ENCODE data around the gene ZNF512B. TPM values are rescaled to one million over a fixed set of nuclear protein-coding genes. Genes with fewer than 3 reads are reported as not detected.
"Not testable (repeated sequence)": the region's sequence is repeated elsewhere in the genome, so short reads cannot be mapped to it uniquely, and the experiment has no call there.

The ZNF512B gene
- total RNA-seq, 1 donor from 2014 or later = 34.0 TPM

DNA sequence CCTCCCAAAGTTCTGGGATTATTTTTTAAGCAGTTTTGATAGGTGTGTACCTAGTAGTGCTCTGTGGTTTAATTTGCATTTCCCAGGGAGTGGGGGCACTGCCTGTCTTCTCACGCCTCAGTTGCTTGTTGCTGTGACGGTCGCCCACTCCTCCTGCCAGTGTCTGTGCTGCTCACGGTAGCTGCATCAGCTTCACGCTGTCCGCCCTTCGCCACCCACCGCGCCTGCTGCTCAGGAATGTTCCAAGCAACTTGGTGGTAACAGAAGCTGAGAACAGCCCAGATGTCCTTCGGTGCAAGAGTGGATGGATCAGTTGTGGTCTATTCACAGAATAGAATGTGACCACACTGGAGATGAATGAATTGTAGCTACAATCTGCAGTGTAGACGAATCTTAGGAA is 51.9 kb downstream of the ZNF512B start:
- no peaks in the 10 kb centered on the region for H3K27me3 Mint-ChIP-seq (ENCODE audit: low read depth)
- peaks cover 2% of the 10 kb centered on the region for H3K9me3 Mint-ChIP-seq
- TF ChIP-seq, protein P1, sequence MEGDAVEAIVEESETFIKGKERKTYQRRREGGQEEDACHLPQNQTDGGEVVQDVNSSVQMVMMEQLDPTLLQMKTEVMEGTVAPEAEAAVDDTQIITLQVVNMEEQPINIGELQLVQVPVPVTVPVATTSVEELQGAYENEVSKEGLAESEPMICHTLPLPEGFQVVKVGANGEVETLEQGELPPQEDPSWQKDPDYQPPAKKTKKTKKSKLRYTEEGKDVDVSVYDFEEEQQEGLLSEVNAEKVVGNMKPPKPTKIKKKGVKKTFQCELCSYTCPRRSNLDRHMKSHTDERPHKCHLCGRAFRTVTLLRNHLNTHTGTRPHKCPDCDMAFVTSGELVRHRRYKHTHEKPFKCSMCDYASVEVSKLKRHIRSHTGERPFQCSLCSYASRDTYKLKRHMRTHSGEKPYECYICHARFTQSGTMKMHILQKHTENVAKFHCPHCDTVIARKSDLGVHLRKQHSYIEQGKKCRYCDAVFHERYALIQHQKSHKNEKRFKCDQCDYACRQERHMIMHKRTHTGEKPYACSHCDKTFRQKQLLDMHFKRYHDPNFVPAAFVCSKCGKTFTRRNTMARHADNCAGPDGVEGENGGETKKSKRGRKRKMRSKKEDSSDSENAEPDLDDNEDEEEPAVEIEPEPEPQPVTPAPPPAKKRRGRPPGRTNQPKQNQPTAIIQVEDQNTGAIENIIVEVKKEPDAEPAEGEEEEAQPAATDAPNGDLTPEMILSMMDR (conservative IDR thresholded peaks at IDR 0.05) = no peak
- no peak overlapping the region for H3K27ac Mint-ChIP-seq (ENCODE audit: unreplicated experiment)
- no peak overlapping the region for H3K4me3 Mint-ChIP-seq
- peaks cover 20% of the 10 kb centered on the region for H3K4me1 Mint-ChIP-seq
- peaks cover 10% of the 10 kb centered on the region for H3K36me3 Mint-ChIP-seq (ENCODE audit: low read depth)
- no peak for DNase-seq (ENCODE audit: low read depth, low spot score)

DNA sequence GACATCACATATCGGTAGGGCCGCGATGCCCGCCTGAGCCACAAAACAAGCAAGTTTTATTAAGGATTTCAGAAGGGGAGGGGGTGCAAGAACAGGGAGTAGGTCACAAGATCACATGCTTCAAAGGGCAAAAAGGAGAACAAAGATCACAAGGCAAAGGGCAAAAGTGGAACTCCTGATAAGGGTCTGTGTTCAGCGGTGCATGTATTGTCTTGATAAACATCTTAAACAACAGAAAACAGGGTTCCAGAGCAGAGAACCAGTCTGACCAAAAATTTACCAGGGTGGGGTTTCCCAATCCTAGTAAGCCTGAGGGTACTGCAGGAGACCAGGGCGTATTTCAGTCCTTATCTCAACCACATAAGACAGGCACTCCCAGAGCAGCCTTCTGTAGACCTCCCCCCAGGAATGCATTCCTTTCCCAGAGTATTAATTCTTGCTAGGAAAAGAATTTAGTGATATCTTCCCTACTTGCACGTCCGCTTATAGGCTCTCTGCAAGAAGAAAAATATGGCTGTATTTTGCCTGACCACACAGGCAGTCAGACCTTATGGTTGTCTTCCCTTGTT is 53.3 kb downstream of the ZNF512B start:
- not testable (repeated sequence) for H3K27ac Mint-ChIP-seq (ENCODE audit: unreplicated experiment); H3K4me3 Mint-ChIP-seq
- peaks cover 23% of the 10 kb centered on the region for H3K4me1 Mint-ChIP-seq

DNA sequence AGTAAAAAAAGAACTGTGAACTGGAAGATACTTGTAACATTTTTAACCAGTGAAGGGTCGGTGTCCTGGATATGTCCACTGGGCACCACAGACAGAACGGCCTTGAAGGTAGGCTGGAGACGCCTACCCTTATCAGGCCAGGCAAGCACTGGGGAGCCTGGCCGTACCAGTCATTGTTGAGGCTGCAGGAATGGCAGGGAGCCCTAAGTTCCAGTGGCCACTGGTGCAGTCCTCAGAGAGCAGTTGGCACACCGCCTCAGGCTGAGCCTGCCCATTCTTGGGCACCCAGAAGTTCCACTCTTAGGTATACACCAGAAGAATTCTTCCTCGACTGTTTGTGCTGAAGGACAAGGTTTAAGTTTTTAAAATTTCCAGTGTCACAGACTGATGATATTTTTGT is 54.3 kb downstream of the ZNF512B start:
- no peak overlapping the region for H3K27ac Mint-ChIP-seq (ENCODE audit: unreplicated experiment)
- DNase-seq (ENCODE audit: low read depth, low spot score) = no peak
- H3K36me3 Mint-ChIP-seq (ENCODE audit: low read depth) = peaks cover 10% of the 10 kb centered on the region
- no peaks in the 10 kb centered on the region for H3K27me3 Mint-ChIP-seq (ENCODE audit: low read depth)
- no peak overlapping the region for H3K4me3 Mint-ChIP-seq
- TF ChIP-seq, protein P1 (conservative IDR thresholded peaks at IDR 0.05) = no peak
- H3K9me3 Mint-ChIP-seq = peaks cover 2% of the 10 kb centered on the region
- H3K4me1 Mint-ChIP-seq = peaks cover 29% of the 10 kb centered on the region

More for the DNA sequence above, 53.3 kb downstream of the ZNF512B start:
- not testable (repeated sequence) for DNase-seq (ENCODE audit: low read depth, low spot score); H3K27me3 Mint-ChIP-seq (ENCODE audit: low read depth); H3K9me3 Mint-ChIP-seq; H3K36me3 Mint-ChIP-seq (ENCODE audit: low read depth)

DNA sequence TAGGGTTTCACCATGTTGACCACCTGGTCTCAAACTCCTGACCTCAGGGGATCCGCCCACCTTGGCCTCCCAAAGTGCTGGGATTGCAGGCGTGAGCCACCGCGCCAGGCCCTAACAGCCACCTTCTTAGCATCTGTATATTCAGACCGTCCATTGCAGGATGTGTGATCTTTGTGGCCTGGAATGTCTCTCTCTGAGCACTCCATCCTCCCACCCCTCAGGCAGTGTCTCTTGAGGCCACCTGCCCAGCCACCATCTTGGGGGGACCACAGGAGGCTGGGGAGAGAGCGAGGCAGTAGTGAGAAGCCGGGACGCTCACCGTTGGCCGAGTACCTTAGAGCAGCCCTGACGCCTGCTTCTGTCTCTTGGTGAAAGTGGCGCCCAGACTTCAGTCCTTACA is 56.0 kb downstream of the ZNF512B start:
- TF ChIP-seq, protein P1 (conservative IDR thresholded peaks at IDR 0.05) = no peak
- Mint-ChIP-seq H3K27ac (ENCODE audit: unreplicated experiment) (no peak overlapping the region), H3K36me3 (ENCODE audit: low read depth) (peaks cover 10% of the 10 kb centered on the region), H3K4me1 (peaks cover 34% of the 10 kb centered on the region), H3K27me3 (ENCODE audit: low read depth) (no peaks in the 10 kb centered on the region), H3K4me3 (no peak overlapping the region), H3K9me3 (peaks cover 2% of the 10 kb centered on the region)
- no peak for DNase-seq (ENCODE audit: low read depth, low spot score)

DNA sequence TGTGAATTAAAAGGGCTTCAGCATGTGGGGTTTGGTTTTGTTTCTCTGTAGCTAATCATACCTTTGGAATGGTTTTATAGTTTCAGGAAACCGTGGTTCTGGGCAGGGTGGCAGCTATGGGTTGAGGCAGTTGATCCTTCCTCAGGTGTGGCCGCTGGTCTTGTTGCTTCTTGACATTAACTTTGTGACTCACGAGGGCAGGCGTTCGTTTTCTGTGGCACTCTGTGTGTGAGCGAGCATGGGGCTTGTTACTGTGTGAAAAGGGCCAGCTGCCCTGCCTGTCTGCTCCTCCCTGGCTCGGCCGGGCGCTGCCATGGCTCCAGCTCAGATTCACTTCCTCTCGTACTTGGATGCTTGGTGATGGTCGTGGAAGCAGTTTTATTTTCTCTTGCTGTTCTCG is 58.6 kb downstream of the ZNF512B start:
- peak overlapping the region; percentile 84 for H3K27ac Mint-ChIP-seq (ENCODE audit: unreplicated experiment)
- peaks cover 34% of the 10 kb centered on the region for H3K4me1 Mint-ChIP-seq
- TF ChIP-seq, protein P1 (conservative IDR thresholded peaks at IDR 0.05) = no peak
- H3K4me3 Mint-ChIP-seq = no peak overlapping the region
- H3K36me3 Mint-ChIP-seq (ENCODE audit: low read depth) = peaks cover 5% of the 10 kb centered on the region
- no peaks in the 10 kb centered on the region for H3K27me3 Mint-ChIP-seq (ENCODE audit: low read depth)
- no peak for DNase-seq (ENCODE audit: low read depth, low spot score)
- no peaks in the 10 kb centered on the region for H3K9me3 Mint-ChIP-seq

DNA sequence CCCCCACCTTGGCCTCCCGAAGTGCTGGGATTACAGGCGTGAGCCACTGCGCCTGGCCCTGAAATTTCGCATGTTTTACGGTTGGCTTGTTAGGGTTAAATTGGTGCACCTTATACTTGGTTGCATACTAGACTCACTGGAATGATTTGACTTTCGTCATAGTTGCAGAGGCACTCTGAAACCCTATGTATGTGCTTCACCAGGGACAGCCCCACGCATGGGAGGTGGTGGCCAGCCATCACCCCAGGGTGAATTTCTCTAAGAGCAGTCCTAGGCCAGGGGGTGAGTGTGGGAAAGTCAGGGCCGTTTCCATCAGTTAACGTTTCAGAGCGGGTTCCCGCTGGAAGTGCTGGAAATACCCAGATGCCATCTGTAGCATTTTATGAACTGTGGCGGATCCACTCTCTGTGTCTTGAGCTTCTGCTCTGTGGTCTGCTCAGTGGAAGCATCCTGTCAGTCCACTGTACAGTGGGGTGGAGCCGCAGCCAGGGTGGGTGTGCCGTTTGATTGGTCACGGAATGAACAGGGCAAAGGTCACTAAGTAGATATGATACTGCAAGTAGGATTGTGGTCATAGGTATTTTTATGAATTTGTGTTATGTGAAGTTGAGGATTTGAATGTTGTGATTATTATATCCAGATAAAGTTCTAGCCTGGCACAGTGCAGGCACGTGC is 61.6 kb downstream of the ZNF512B start:
- H3K9me3 Mint-ChIP-seq = no peaks in the 10 kb centered on the region
- no peak overlapping the region for H3K4me3 Mint-ChIP-seq
- TF ChIP-seq, protein P1 (conservative IDR thresholded peaks at IDR 0.05) = no peak
- H3K27ac Mint-ChIP-seq (ENCODE audit: unreplicated experiment) = no peak overlapping the region
- H3K4me1 Mint-ChIP-seq = peaks cover 23% of the 10 kb centered on the region
- no peak for DNase-seq (ENCODE audit: low read depth, low spot score)
- H3K36me3 Mint-ChIP-seq (ENCODE audit: low read depth) = no peaks in the 10 kb centered on the region
- H3K27me3 Mint-ChIP-seq (ENCODE audit: low read depth) = no peaks in the 10 kb centered on the region

Measured in neural crest cell (in vitro differentiated cells).